Esophagus muscularis mucosa (tissue), 3 donors: ENCODE measurements around the gene DEFB114.

ENCODE experiments used
- POLR2A ChIP-seq: fragments of 450-650 bp; IDR thresholded peaks from one replicate; pipeline ENCODE4 v1.6.1; 2017; ENCODE audit warnings: antibody characterized with exemption, moderate library complexity, mild to moderate bottlenecking, low read depth
- POLR2AphosphoS5 ChIP-seq, 2 donors: sonication (generic); formaldehyde crosslinking; IDR thresholded peaks; one replicate each; pipeline ENCODE4 v1.6.1; 2017; ENCODE audit warnings: antibody characterized with exemption in 2 of 2
- TF ChIP-seq, protein P1 (sequence below), 3 experiments: fragments of 200-600 bp in 2 of 3; fragments of 450-650 bp in 1 of 3; sonication (generic) in 2 of 3; IDR thresholded peaks; one replicate each; pipeline ENCODE4 v1.5.1; 2017 to 2019; ENCODE audit warnings: antibody characterized with exemption in 3 of 3, mild to moderate bottlenecking in 2 of 3, moderate library complexity in 1 of 3

GRCh38 chr6:49966823-49967222 lies 2.9 kb upstream of the DEFB114 start:
- TF ChIP-seq POLR2AphosphoS5 (IDR thresholded peaks at IDR 0.05) (no peak), POLR2A (no peak)
- TF ChIP-seq, protein P1, sequence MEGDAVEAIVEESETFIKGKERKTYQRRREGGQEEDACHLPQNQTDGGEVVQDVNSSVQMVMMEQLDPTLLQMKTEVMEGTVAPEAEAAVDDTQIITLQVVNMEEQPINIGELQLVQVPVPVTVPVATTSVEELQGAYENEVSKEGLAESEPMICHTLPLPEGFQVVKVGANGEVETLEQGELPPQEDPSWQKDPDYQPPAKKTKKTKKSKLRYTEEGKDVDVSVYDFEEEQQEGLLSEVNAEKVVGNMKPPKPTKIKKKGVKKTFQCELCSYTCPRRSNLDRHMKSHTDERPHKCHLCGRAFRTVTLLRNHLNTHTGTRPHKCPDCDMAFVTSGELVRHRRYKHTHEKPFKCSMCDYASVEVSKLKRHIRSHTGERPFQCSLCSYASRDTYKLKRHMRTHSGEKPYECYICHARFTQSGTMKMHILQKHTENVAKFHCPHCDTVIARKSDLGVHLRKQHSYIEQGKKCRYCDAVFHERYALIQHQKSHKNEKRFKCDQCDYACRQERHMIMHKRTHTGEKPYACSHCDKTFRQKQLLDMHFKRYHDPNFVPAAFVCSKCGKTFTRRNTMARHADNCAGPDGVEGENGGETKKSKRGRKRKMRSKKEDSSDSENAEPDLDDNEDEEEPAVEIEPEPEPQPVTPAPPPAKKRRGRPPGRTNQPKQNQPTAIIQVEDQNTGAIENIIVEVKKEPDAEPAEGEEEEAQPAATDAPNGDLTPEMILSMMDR (IDR thresholded peaks at IDR 0.05) = no peak
